DND-41 (cell line): ENCODE measurements around the gene AFF3.

Source experiments
- CTCF ChIP-seq: IDR thresholded peaks from 2 replicates; pipeline ENCODE4 v1.5.1; 2012; ENCODE audit warnings: borderline replicate concordance, low read length, moderate library complexity, mild to moderate bottlenecking; ENCODE audit not compliant: poor library complexity, severe bottlenecking; ENCODE audit errors: extremely low read depth
- EZH2 ChIP-seq: IDR thresholded peaks from 3 replicates; pipeline ENCODE4 v1.6.1; 2012; ENCODE audit warnings: borderline replicate concordance, low read depth, mild to moderate bottlenecking, moderate library complexity, low read length, inconsistent platforms; ENCODE audit not compliant: severe bottlenecking

- TF ChIP-seq EZH2 (no peak), CTCF (no peak)
These were observed 34.3 kb downstream of the AFF3 start for GRCh38 chr2:100107906-100108647.
